ENCODE data around the gene KCNH4.

GRCh38 chr17:42107597-42108576, 73.1 kb downstream of the KCNH4 start:
- no peak for TF ChIP-seq POLR2A (IDR thresholded peaks at IDR 0.05; ENCODE audit: low read length)
- no peak for TF ChIP-seq GATA1 (IDR thresholded peaks at IDR 0.05; ENCODE audit: low read depth, low read length)

Data from erythroblast (primary cell).